HG03196 (cell line): ENCODE measurements around the gene AADAT.
"Not testable (repeated sequence)": the region's sequence is repeated elsewhere in the genome, so short reads cannot be mapped to it uniquely, and the experiment has no call there.

Source experiments
- ATAC-seq: cut with Tn5 transposase; IDR thresholded peaks from one replicate; pipeline ENCODE4 v1.9.1; 2021; ENCODE audit not compliant: unreplicated experiment

AADAT gene

DNA sequence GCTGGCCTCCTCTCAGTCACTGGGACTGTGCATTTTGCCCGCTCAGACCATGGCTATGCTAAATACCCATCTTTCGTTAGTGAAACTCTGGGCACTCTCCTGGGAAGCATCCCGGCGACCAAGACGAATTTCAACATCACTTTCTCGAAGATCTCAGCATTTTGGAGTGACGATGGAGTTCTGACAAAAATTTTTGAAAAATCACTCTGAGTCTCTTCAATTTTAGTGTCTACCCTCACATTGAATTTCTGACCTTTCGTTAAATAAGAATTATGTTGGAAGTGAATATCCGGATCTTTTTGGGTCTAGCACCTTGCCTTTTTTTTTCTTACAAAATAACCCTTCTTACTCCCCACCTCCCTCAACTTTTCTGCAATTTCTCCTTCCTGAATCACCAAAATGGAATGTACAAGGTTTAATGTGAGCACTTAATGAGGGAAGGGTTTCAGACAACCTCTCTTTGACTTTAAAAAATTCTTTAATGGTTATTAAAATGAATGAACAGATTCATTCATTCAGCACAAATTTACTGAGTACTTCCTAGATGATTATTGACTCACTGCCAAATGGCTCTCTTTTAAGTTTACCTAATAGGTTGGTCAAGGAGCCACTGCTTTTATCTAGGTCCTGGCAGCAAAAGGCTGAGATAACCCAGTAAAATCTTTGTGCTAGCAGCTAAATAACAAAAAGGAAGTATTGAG, 746 bp upstream of the AADAT start:
- ATAC-seq, result no peak

DNA sequence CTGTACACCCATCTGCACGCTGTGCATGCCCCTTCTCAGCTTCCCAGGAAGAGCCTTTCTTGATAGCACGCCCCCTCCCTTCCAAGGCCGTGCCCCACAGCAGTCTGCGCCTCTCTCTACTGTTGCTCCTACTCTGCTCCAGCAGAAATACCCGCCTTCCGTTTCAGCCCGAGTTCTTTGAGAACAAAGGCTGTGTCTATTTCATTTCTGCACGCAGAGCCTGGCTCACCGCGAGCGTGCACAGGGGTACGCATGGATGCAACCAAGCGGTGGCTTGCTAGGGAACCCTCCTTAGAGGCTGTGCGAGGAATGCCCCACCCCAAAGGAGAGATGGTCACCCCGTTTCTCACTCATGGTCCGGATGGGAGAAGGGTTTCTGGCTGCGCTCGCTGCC, 485 bp downstream of the AADAT start:
- ATAC-seq, result no peak

GRCh38 chr4:170088716-170089115, 1.0 kb downstream of the AADAT start:
- ATAC-seq, result no peak

GRCh38 chr4:170087163-170087700, 2.5 kb downstream of the AADAT start:
- ATAC-seq, result no peak

GRCh38 chr4:170083541-170083940, 6.2 kb downstream of the AADAT start:
- no peak for ATAC-seq

DNA sequence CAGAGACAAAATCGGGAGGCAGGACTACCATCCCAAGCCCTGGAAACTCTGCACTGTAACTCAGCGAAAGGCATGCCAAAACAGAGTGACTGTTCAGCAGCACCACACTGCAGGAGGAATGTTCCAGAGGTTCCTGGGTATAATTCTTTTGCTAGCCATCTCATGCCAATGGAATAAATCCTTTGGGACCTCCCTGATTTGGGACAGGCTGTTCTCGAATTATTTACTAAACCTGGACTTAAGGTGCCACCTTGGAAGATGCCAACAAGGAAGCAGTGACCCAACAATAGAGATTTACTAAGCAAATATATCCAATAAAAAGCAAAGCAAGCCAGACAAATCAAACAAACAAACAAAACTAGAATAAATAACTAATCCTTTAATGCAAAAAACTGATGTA, 9.3 kb downstream of the AADAT start:
- no peak for ATAC-seq

DNA sequence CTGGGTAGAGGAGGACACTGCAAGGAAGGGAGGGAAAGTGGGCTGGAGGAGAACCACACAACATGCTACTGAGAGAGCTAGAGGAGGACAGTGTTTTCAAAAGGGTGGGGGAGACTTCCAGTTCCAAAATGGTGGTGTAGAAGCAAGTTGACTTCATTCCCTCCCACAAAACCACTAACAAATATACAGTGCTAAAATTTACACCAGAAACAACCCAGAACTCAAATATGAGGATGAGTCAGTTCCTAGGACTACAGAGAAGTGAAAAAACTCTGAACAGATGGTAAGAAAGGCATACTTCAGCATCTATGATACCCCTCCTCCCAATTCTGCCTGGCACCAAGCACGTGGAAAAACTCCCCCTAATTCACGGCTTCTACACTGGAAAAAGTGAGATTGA, 9.8 kb downstream of the AADAT start:
- ATAC-seq, result no peak

GRCh38 chr4:170071196-170071595, 18.6 kb downstream of the AADAT start:
- no peak for ATAC-seq

DNA sequence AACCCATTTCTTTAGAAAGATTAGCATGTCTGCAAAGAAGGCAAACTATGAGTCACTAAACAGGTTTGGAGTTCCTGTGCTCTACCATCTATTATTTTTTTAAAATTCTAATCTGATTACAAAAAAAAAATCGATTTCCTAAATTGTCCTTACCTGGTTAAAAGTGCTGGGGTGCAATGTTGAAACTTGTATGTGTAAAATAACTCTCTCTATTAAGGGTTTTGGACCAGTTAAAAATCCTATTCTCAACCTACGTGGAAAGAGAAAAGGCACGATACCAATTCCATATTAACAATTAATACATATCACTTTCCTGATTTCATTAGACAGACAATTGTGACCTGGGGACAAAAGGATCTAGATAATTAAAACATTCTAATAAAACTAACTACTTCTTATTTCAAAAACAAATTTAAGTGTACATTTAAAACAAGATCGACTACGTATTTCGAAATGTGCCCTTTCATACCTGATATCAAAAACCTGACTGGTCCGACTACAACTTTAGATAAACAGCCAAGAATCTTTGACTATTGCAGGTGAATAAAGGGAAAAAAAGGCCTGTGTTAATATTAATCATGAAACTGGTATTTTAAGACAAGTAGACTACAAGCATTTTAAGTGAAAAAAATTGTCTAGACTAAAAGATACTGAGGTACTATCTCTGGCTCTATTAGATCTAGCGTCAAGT, 21.2 kb downstream of the AADAT start:
- ATAC-seq, result no peak

DNA sequence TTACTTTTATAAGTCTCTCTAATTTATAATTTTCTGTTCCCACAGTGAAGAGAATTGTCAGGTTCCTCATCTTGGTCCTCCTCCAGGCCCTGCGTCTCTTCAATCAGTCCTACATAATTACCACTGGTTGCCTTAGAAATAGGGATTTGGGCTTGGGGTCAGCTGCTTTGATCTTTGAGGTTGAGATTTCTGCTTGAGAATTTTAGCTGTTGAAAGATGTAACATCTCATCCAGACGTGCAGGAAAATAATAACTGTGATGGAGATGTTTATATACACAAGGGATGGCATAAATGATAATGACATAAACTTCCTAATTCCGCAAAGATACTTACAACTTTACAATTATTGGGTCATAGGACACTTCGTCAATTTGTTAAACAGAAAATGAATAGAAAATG, 30.3 kb downstream of the AADAT start:
- no peak for ATAC-seq

- ATAC-seq, result no peak
Measured at GRCh38 chr4:170058826-170059225, 30.9 kb downstream of the AADAT start.

- ATAC-seq, result no peak
Measured at GRCh38 chr4:170057866-170058265, 31.9 kb downstream of the AADAT start.

GRCh38 chr4:170052919-170053318, 36.8 kb downstream of the AADAT start:
- ATAC-seq, result no peak

- ATAC-seq, result no peak
Measured at GRCh38 chr4:170051402-170051801, 38.4 kb downstream of the AADAT start.

DNA sequence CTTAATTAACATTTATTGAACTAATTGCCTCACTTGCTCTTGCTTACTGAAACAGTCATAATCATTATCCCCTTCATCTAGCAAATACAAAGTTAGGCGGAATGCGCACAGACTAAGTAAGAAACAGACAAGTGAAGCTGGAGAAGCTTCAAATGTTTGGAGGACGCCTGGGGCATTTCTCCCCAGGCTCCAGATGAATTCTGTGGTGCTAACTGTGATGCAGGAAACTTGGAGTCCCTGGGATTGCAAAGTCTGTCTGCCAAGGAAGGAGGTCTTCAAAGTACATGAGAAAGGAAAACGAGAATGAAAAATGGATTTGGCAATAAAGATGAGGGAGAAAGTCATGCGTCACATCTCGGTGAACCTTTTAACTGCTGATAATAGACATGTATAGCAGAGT, 40.0 kb downstream of the AADAT start:
- no peak for ATAC-seq

GRCh38 chr4:170047771-170048354, 41.9 kb downstream of the AADAT start:
- ATAC-seq, result no peak

DNA sequence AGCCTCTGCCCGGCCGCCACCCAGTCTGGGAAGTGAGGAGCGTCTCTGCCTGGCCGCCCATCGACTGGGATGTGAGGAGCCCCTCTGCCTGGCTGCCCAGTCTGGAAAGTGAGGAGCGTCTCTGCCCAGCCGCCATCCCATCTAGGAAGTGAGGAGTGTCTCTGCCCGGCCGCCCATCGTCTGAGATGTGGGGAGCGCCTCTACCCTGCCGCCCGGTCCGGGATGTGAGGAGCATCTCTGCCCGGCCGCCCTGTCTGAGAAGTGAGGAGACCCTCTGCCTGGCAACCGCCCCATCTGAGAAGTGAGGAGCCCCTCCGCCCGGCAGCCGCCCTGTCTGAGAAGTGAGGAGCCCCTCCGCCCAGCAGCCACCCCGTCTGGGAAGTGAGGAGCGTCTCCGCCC, 43.6 kb downstream of the AADAT start:
- not testable (repeated sequence) for ATAC-seq

- ATAC-seq, result no peak
Measured at GRCh38 chr4:170040031-170040680, 49.6 kb downstream of the AADAT start.

DNA sequence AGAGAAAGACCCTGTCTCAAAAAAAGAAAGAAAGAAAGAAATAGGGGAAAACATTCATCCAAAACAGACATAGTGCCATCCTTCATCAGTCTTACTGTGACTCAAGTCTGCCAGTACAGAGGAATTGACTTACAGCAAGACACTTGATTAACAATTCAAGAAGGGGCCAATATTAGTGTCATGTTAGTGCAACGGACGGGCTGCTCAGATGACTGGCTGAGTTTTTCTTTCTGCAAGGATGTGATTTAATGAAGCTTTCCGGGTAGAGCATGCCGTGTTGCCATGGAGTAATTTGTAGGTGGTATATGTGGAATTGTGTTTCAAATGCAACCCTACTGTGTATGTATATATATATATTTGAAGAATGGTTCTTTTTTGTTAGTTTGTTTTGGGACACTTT, 51.0 kb downstream of the AADAT start:
- no peak for ATAC-seq

GRCh38 chr4:170038232-170038631, 51.5 kb downstream of the AADAT start:
- no peak for ATAC-seq

DNA sequence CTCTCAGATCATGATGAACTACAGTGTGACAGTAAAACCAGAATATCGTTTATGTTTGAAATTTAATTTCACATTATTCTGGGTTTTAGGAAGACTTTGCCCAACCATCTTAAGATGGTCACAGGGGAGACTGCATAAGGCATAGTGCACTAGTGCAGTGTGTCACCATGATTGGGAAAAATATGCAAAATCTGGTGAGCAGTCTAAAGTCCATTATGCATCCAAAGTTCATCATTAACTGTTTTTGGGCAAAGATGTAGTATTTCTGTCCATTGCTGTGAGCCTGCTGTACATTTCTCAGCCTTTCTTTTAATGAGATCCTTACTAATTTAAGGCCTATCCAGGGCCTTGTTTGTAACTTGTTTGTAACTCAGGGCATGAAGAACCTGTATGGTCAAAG, 52.3 kb downstream of the AADAT start:
- no peak for ATAC-seq

GRCh38 chr4:170035845-170036244, 53.9 kb downstream of the AADAT start:
- no peak for ATAC-seq
